ENCODE measurements around the gene PLCL1.

Gene PLCL1

DNA sequence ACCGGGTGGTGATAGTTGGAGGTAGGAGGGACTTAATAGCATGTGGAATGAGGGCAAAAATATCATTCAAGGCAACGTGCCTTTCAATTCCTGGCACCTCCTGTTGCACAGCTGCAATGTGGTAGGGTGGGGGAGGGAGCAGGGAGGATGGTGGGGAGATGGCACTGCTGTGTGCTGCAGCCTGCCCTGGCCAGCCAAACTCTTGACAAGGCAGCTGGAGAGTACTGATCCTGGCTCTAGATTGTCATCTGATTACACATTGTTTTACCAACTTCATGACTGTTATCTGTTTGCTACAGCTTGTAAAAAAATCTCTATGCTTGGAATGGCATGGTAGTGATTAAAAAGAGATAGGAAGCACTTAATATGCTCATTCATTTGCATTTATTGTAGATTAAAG is 47.7 kb downstream of the PLCL1 start:
- no peaks in the 10 kb centered on the region for H3K9me3 ChIP-seq (ENCODE audit: control insufficient read depth, low read length)
- H3K4me3 ChIP-seq (ENCODE audit: insufficient read depth, low read depth, low read length) = no peak overlapping the region
- 68 to 73% methylated on average over 2 of the region's 2 CpGs for WGBS, 2 experiments
- no peaks in the 10 kb centered on the region for H3K4me1 ChIP-seq (ENCODE audit: control insufficient read depth, insufficient read depth, low read length)
- H3K27ac ChIP-seq (ENCODE audit: insufficient read depth, low read depth, low read length, poor library complexity, severe bottlenecking) = no peak overlapping the region
- H3K36me3 ChIP-seq (ENCODE audit: control insufficient read depth, insufficient read depth, low read length) = no peaks in the 10 kb centered on the region
- no peaks in the 10 kb centered on the region for H3K27me3 ChIP-seq (ENCODE audit: control insufficient read depth, insufficient read depth, low read length, poor library complexity, severe bottlenecking)

DNA sequence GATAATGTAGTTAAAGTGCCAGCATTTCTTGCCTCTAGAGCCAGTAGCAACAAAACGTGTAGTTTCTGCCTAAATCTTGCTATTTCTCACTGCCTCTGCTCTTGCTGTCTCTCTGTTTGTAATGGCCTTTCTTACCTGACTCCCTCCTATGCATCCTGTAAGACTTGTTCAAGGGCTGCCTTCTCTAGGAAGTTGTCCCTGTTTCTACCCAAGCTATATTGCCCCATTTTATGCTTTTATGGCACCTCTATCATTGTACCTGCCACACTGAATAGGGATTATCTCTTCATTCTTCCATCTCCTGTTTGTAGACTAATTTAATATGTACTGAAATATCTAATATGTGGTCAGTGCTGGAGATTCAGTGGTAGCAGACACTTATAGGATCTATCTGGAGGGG is 49.2 kb downstream of the PLCL1 start:
- WGBS, 2 experiments = 73 to 81% methylated on average over 1 of the region's 1 CpG
- no peak overlapping the region for H3K27ac ChIP-seq (ENCODE audit: insufficient read depth, low read depth, low read length, poor library complexity, severe bottlenecking)
- H3K4me3 ChIP-seq (ENCODE audit: insufficient read depth, low read depth, low read length) = no peak overlapping the region
- no peaks in the 10 kb centered on the region for H3K9me3 ChIP-seq (ENCODE audit: control insufficient read depth, low read length)
- no peaks in the 10 kb centered on the region for H3K27me3 ChIP-seq (ENCODE audit: control insufficient read depth, insufficient read depth, low read length, poor library complexity, severe bottlenecking)
- no peaks in the 10 kb centered on the region for H3K4me1 ChIP-seq (ENCODE audit: control insufficient read depth, insufficient read depth, low read length)
- no peaks in the 10 kb centered on the region for H3K36me3 ChIP-seq (ENCODE audit: control insufficient read depth, insufficient read depth, low read length)

DNA sequence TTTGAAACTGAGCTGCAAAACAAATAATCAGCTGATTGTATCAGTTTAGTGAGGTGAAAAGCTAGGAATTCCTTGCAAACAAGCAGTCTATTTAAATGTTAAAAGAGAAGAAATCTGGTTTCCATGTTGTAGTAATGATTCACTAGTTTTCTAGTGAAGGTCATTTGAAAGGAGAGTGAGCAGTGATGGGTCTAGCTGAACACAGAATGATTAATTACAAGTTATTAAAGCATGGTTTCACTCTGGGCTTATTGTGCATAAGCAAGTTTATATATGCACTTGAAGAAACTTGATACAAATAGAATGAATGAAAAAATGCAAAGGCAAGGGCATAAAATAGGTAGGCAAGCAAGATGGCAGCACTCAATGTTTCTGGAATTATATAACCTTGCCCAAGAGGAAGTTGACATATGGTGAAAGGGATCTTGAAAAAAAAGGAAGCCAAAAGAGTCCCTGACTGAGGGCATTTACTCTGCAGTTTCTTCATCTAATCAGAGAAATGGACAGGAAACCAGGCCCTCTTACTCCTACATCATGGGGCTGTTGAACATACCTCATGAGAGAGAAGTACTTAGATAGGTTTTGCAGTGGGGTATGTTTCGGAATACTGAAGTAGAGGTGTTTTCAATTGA is 53.2 kb downstream of the PLCL1 start:
- no peak overlapping the region for H3K4me3 ChIP-seq (ENCODE audit: insufficient read depth, low read depth, low read length)
- H3K4me1 ChIP-seq (ENCODE audit: control insufficient read depth, insufficient read depth, low read length) = no peaks in the 10 kb centered on the region
- H3K27ac ChIP-seq (ENCODE audit: insufficient read depth, low read depth, low read length, poor library complexity, severe bottlenecking) = no peak overlapping the region
- WGBS, 2 experiments = 91 to 97% methylated on average over 1 of the region's 1 CpG
- no peaks in the 10 kb centered on the region for H3K9me3 ChIP-seq (ENCODE audit: control insufficient read depth, low read length)
- no peaks in the 10 kb centered on the region for H3K27me3 ChIP-seq (ENCODE audit: control insufficient read depth, insufficient read depth, low read length, poor library complexity, severe bottlenecking)
- no peaks in the 10 kb centered on the region for H3K36me3 ChIP-seq (ENCODE audit: control insufficient read depth, insufficient read depth, low read length)

DNA sequence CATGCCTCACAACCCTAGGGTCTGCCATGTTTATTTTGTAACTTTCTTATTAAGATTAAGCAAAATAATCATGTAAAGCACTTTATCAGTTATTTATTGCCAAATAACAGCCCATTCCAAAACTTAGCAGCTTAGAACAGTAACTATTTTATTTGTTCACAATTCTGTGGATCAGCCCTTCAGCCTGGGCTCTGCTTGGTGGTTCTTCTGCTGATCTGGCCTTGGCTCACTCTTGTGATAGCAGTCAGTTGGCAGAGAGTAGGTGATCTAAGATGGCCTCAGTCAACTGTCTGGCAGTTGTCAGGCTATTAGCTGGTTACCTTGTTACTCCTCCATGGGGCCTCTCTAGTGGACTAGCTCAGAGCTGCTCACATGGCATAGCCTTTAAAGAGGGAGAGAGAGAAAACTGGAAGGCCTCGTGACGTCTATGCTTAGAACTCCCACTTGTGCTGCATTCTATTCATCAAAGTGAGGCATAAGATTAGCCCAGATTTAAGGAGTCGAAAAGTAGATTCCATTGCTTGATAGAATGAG is 54.3 kb downstream of the PLCL1 start:
- Histone ChIP-seq H3K4me3 (ENCODE audit: insufficient read depth, low read depth, low read length) (no peak overlapping the region), H3K9me3 (ENCODE audit: control insufficient read depth, low read length) (no peaks in the 10 kb centered on the region), H3K4me1 (ENCODE audit: control insufficient read depth, insufficient read depth, low read length) (no peaks in the 10 kb centered on the region), H3K27ac (ENCODE audit: insufficient read depth, low read depth, low read length, poor library complexity, severe bottlenecking) (no peak overlapping the region), H3K36me3 (ENCODE audit: control insufficient read depth, insufficient read depth, low read length) (no peaks in the 10 kb centered on the region), H3K27me3 (ENCODE audit: control insufficient read depth, insufficient read depth, low read length, poor library complexity, severe bottlenecking) (no peaks in the 10 kb centered on the region)
- 63 to 65% methylated on average over 3 of the region's 3 CpGs for WGBS, 2 experiments

- H3K4me1 ChIP-seq (ENCODE audit: control insufficient read depth, insufficient read depth, low read length) = no peaks in the 10 kb centered on the region
- H3K27me3 ChIP-seq (ENCODE audit: control insufficient read depth, insufficient read depth, low read length, poor library complexity, severe bottlenecking) = no peaks in the 10 kb centered on the region
- H3K36me3 ChIP-seq (ENCODE audit: control insufficient read depth, insufficient read depth, low read length) = no peaks in the 10 kb centered on the region
- no peak overlapping the region for H3K27ac ChIP-seq (ENCODE audit: insufficient read depth, low read depth, low read length, poor library complexity, severe bottlenecking)
- WGBS, 2 experiments = 96 to 100% methylated on average over 1 of the region's 1 CpG
- H3K9me3 ChIP-seq (ENCODE audit: control insufficient read depth, low read length) = no peaks in the 10 kb centered on the region
- no peak overlapping the region for H3K4me3 ChIP-seq (ENCODE audit: insufficient read depth, low read depth, low read length)
Observed at GRCh38 chr2:197862246-197862955, 58.0 kb downstream of the PLCL1 start.

DNA sequence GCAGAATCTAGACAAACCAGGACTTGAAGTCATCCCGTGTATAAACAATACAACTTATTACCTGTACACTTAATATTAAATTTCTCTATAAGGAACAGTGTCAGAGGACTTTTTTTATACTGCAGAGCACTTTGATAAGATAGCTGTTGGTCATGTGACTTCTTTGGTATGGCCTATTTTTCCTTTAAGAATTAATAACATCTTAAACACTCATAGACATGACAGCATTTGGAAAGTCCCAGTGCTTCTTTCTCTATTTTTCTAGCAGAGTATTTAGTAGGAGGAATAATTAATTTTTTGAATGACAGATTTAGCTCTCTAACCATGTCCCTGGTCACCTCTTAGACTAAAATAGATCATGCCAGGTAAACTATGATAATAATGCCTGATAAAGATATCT is 59.4 kb downstream of the PLCL1 start:
- 100% methylated on average over 1 of the region's 1 CpG; no CpG with 5 or more reads in 1 of the 2 experiments for WGBS, 2 experiments
- Histone ChIP-seq H3K27ac (ENCODE audit: insufficient read depth, low read depth, low read length, poor library complexity, severe bottlenecking) (no peak overlapping the region), H3K4me1 (ENCODE audit: control insufficient read depth, insufficient read depth, low read length) (no peaks in the 10 kb centered on the region), H3K9me3 (ENCODE audit: control insufficient read depth, low read length) (no peaks in the 10 kb centered on the region), H3K4me3 (ENCODE audit: insufficient read depth, low read depth, low read length) (no peak overlapping the region), H3K27me3 (ENCODE audit: control insufficient read depth, insufficient read depth, low read length, poor library complexity, severe bottlenecking) (no peaks in the 10 kb centered on the region), H3K36me3 (ENCODE audit: control insufficient read depth, insufficient read depth, low read length) (no peaks in the 10 kb centered on the region)

GRCh38 chr2:197866455-197866854 is 62.1 kb downstream of the PLCL1 start:
- no peak overlapping the region for H3K27ac ChIP-seq (ENCODE audit: insufficient read depth, low read depth, low read length, poor library complexity, severe bottlenecking)
- no peaks in the 10 kb centered on the region for H3K4me1 ChIP-seq (ENCODE audit: control insufficient read depth, insufficient read depth, low read length)
- no peak overlapping the region for H3K4me3 ChIP-seq (ENCODE audit: insufficient read depth, low read depth, low read length)
- no peaks in the 10 kb centered on the region for H3K27me3 ChIP-seq (ENCODE audit: control insufficient read depth, insufficient read depth, low read length, poor library complexity, severe bottlenecking)
- no peaks in the 10 kb centered on the region for H3K9me3 ChIP-seq (ENCODE audit: control insufficient read depth, low read length)
- H3K36me3 ChIP-seq (ENCODE audit: control insufficient read depth, insufficient read depth, low read length) = no peaks in the 10 kb centered on the region

DNA sequence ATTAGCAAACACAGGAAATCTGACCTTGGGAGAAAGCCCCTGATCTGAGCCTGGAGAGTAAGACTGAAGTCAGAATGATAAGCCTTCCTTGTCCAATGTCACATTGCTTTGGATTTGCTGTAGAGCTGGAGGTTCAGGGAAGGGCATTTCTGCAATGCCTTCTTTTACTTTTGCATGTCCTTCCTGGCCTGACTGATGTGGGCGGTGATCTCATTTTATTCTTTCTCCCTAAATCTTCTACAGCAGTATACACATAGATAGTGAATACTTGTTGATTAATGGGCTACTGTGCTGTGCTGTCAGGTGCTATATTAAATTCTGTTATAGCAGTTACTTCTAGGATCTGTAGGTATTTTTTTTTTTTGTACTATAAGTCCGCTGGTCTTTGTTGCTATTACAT is 62.6 kb downstream of the PLCL1 start:
- peaks cover 4% of the 10 kb centered on the region for H3K4me1 ChIP-seq (ENCODE audit: control insufficient read depth, insufficient read depth, low read length)
- no peaks in the 10 kb centered on the region for H3K27me3 ChIP-seq (ENCODE audit: control insufficient read depth, insufficient read depth, low read length, poor library complexity, severe bottlenecking)
- WGBS, 2 experiments = 83 to 100% methylated on average over 1 of the region's 2 CpGs
- H3K27ac ChIP-seq (ENCODE audit: insufficient read depth, low read depth, low read length, poor library complexity, severe bottlenecking) = no peak overlapping the region
- no peaks in the 10 kb centered on the region for H3K9me3 ChIP-seq (ENCODE audit: control insufficient read depth, low read length)
- no peaks in the 10 kb centered on the region for H3K36me3 ChIP-seq (ENCODE audit: control insufficient read depth, insufficient read depth, low read length)
- H3K4me3 ChIP-seq (ENCODE audit: insufficient read depth, low read depth, low read length) = no peak overlapping the region

- Histone ChIP-seq H3K36me3 (ENCODE audit: control insufficient read depth, insufficient read depth, low read length) (no peaks in the 10 kb centered on the region), H3K4me1 (ENCODE audit: control insufficient read depth, insufficient read depth, low read length) (peaks cover 8% of the 10 kb centered on the region), H3K9me3 (ENCODE audit: control insufficient read depth, low read length) (no peaks in the 10 kb centered on the region), H3K27ac (ENCODE audit: insufficient read depth, low read depth, low read length, poor library complexity, severe bottlenecking) (no peak overlapping the region), H3K4me3 (ENCODE audit: insufficient read depth, low read depth, low read length) (no peak overlapping the region), H3K27me3 (ENCODE audit: control insufficient read depth, insufficient read depth, low read length, poor library complexity, severe bottlenecking) (no peaks in the 10 kb centered on the region)
- WGBS, 2 experiments = 79 to 85% methylated on average over 3 of the region's 3 CpGs
Observed at GRCh38 chr2:197867624-197868023, 63.2 kb downstream of the PLCL1 start.

GRCh38 chr2:197868206-197868605 is 63.8 kb downstream of the PLCL1 start:
- H3K36me3 ChIP-seq (ENCODE audit: control insufficient read depth, insufficient read depth, low read length) = no peaks in the 10 kb centered on the region
- no peak overlapping the region for H3K27ac ChIP-seq (ENCODE audit: insufficient read depth, low read depth, low read length, poor library complexity, severe bottlenecking)
- H3K27me3 ChIP-seq (ENCODE audit: control insufficient read depth, insufficient read depth, low read length, poor library complexity, severe bottlenecking) = no peaks in the 10 kb centered on the region
- 95 to 97% methylated on average over 3 of the region's 3 CpGs for WGBS, 2 experiments
- no peak overlapping the region for H3K4me3 ChIP-seq (ENCODE audit: insufficient read depth, low read depth, low read length)
- H3K9me3 ChIP-seq (ENCODE audit: control insufficient read depth, low read length) = no peaks in the 10 kb centered on the region
- peaks cover 8% of the 10 kb centered on the region for H3K4me1 ChIP-seq (ENCODE audit: control insufficient read depth, insufficient read depth, low read length)

Data from ectodermal cell (in vitro differentiated cells).